Measurements from ENCODE around the gene GGACT.

GGACT gene

GRCh38 chr13:100611678-100612492 lies 23.3 kb upstream of the GGACT start:
- TF ChIP-seq CTCF (IDR thresholded peaks at IDR 0.05; ENCODE audit: insufficient read depth, missing control alignments): no peak
- no peak for FAIRE-seq
- DNase-seq (ENCODE audit: insufficient read length, low spot score): no peak

DNA sequence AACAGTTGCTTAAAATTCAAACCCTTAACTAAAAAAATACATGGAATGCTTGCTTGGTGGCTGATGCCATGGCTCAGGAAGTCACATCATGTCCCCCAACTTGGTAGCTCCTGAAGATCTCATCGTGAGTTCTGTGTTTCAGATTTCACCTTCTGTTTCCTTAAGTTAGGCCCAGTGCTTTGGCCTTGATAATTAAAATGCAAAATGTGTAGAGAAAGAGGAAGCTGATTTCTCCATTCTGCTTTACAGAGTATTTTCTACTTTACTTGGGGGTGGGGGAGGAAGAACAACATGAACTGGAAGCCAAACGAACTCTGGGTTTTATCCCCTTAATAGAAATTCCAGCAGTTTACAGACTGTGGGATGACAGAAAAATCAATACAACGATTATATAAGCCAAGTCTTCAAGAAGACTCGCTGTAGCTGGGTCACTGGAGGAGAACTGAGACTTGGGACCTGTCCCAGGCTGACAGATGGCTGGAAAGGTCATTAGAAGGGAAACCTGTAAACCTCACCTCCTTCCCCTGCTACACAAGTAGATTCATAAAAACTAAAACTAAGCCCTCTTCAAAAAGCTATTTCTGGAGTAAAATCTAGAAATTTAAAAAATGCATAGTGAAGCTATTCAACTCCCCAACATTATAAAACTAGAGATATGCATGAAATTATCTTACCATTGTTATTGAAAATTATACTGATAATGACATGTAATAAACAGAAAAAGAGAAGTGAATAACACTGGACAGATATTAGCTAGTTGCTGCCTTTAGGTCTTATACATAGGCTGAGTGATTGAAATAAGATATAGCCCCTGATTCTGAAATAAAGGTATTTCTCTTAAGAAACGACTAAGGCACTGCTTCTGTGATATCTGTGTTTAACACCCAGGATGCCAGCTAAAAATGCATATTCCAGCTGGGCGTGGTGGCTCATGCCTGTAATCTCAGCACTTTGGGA lies 22.1 kb upstream of the GGACT start:
- DNase-seq (ENCODE audit: insufficient read length, low spot score): no peak
- FAIRE-seq: no peak
- TF ChIP-seq CTCF (IDR thresholded peaks at IDR 0.05; ENCODE audit: insufficient read depth, missing control alignments): no peak

GRCh38 chr13:100608906-100609305 lies 20.3 kb upstream of the GGACT start:
- TF ChIP-seq CTCF (IDR thresholded peaks at IDR 0.05; ENCODE audit: insufficient read depth, missing control alignments): no peak
- DNase-seq (ENCODE audit: insufficient read length, low spot score) (no peak), FAIRE-seq (no peak)

GRCh38 chr13:100608489-100608888 lies 19.9 kb upstream of the GGACT start:
- DNase-seq (ENCODE audit: insufficient read length, low spot score): no peak
- no peak for TF ChIP-seq CTCF (IDR thresholded peaks at IDR 0.05; ENCODE audit: insufficient read depth, missing control alignments)
- no peak for FAIRE-seq

- TF ChIP-seq CTCF (IDR thresholded peaks at IDR 0.05; ENCODE audit: insufficient read depth, missing control alignments): no peak
- DNase-seq (ENCODE audit: insufficient read length, low spot score) (no peak), FAIRE-seq (no peak)
These were observed 16.5 kb upstream of the GGACT start for GRCh38 chr13:100604918-100605710.

- DNase-seq (ENCODE audit: insufficient read length, low spot score) (no peak), FAIRE-seq (no peak)
- no peak for TF ChIP-seq CTCF (IDR thresholded peaks at IDR 0.05; ENCODE audit: insufficient read depth, missing control alignments)
These were observed 14.0 kb upstream of the GGACT start for GRCh38 chr13:100602493-100603111.

All from D721Med (cell line).